A673 (cell line): ENCODE results near the gene C16orf86. TPM values are rescaled to one million over a fixed set of nuclear protein-coding genes. Genes with fewer than 3 reads are reported as not detected.

Source experiments
- BruUV-seq: library from RNA; stranded (reverse); fragments of 400-500 nt; replicated peaks from 2 replicates; lab custom pipeline; 2021; lab: Mats Ljungman, UMichigan
- CTCF ChIA-PET: fragments of 300-600 bp; sonication (Branson Sonifier 250); formaldehyde crosslinking; loops from one replicate; lab custom pipeline; 2022; ENCODE audit warnings: antibody characterized with exemption; lab: Charles Lee
- POLR2A ChIA-PET: fragments of 300-600 bp; sonication (Branson Sonifier 250); formaldehyde crosslinking; loops from one replicate; lab custom pipeline; 2022; ENCODE audit warnings: antibody characterized with exemption; ENCODE audit not compliant: low non-redundant PET; lab: Charles Lee
- DNase-seq: peaks from one replicate; pipeline ENCODE4 v3.0.0-alpha.2; 2015; ENCODE audit warnings: low spot score
- H3K27ac ChIP-seq: fragments of 200-600 bp; sonication (generic); 2 replicates; pipeline ENCODE4 v1.5.1; 2016; ENCODE audit warnings: mixed run types, low read depth, mild to moderate bottlenecking, mixed read lengths, antibody characterized with exemption, low read length; ENCODE audit not compliant: poor library complexity, severe bottlenecking
- H3K27me3 ChIP-seq: fragments of 200-600 bp; sonication (generic); replicated peaks from 2 replicates; pipeline ENCODE4 v1.6.1; 2017; ENCODE audit warnings: mixed run types, low read depth, mild to moderate bottlenecking, mixed read lengths, antibody characterized with exemption, low read length; ENCODE audit not compliant: insufficient read depth, poor library complexity
- H3K36me3 ChIP-seq: fragments of 200-600 bp; sonication (generic); 2 replicates; pipeline ENCODE4 v1.6.1; 2016; ENCODE audit warnings: mixed run types, mild to moderate bottlenecking, mixed read lengths, antibody characterized with exemption, low read length; ENCODE audit not compliant: insufficient read depth, poor library complexity, severe bottlenecking
- H3K4me1 ChIP-seq: fragments of 200-600 bp; sonication (generic); 2 replicates; pipeline ENCODE4 v1.6.1; 2017; ENCODE audit warnings: mixed run types, mild to moderate bottlenecking, mixed read lengths, antibody characterized with exemption, low read length; ENCODE audit not compliant: insufficient read depth, poor library complexity, severe bottlenecking
- H3K4me3 ChIP-seq: fragments of 200-600 bp; sonication (generic); 2 replicates; pipeline ENCODE4 v1.5.1; 2016; ENCODE audit warnings: low read depth, mixed run types, mild to moderate bottlenecking, mixed read lengths, low read length; ENCODE audit not compliant: poor library complexity, severe bottlenecking
- H3K9me3 ChIP-seq: fragments of 200-600 bp; sonication (generic); 2 replicates; pipeline ENCODE4 v1.6.1; 2016; ENCODE audit warnings: mixed run types, low read depth, mild to moderate bottlenecking, mixed read lengths, antibody characterized with exemption, low read length; ENCODE audit not compliant: poor library complexity, severe bottlenecking
- EZH2 ChIP-seq: fragments of 200-600 bp; sonication (generic); IDR thresholded peaks from 2 replicates; pipeline ENCODE4 v1.6.1; 2017; ENCODE audit warnings: borderline replicate concordance, low read depth, mild to moderate bottlenecking, mixed read lengths, antibody characterized with exemption, low read length; ENCODE audit not compliant: poor library complexity, severe bottlenecking
- intact Hi-C: fragments of 100-400 bp; cut with micrococcal nuclease; formaldehyde crosslinking; loops from one replicate; pipeline ENCODE4 v1.10.0; 2022; ENCODE audit not compliant: unreplicated experiment
- total RNA-seq: library from RNA; stranded (reverse); gene quantifications from 2 replicates; pipeline ENCODE4 v1.2.3, GENCODE V29; 2021
- TF ChIP-seq, protein P1 (sequence below): fragments of 300-800, 200-600 bp; sonication (generic); conservative IDR thresholded peaks from 2 replicates; pipeline ENCODE4 v1.5.1; 2017; ENCODE audit warnings: low read depth, mild to moderate bottlenecking, antibody characterized with exemption, low read length, moderate library complexity, mixed read lengths

Gene C16orf86
- total RNA-seq, 1 experiment from 2014 or later = not detected

DNA sequence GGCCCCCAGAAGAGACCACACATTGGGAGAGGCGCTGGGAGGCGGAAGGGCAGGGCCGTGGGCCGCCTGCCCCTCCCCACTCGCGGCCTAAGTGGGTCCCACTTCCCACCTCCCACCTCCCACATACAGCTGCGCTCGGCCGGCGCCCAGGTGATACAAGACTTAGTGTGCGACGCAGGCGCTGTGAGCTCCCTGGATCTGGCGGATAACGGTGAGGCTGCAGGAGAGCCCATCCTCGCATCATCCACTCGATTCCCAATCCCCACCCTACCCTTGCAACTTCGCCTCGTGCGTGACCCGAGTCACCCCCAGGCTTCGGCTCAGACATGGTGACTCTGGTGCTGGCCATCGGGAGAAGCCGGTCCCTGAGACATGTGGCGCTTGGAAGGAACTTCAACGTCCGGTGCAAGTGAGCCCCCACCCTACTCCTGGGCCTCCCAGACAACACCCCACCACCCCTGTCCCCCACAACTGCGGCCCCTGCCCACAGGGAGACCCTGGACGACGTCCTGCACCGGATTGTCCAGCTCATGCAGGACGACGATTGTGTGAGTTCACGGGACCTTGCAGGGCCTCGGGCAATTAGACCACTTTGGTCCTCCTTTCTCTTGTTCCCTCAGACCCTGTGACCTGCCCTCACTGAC, 17.7 kb upstream of the C16orf86 start:
- Histone ChIP-seq H3K9me3 (no peaks in the 10 kb centered on the region), H3K4me1 (no peaks in the 10 kb centered on the region), H3K36me3 (no peaks in the 10 kb centered on the region), H3K27ac (no peak overlapping the region), H3K27me3 (peaks cover 49% of the 10 kb centered on the region), H3K4me3 (no peak overlapping the region)
- TF ChIP-seq, protein P1, sequence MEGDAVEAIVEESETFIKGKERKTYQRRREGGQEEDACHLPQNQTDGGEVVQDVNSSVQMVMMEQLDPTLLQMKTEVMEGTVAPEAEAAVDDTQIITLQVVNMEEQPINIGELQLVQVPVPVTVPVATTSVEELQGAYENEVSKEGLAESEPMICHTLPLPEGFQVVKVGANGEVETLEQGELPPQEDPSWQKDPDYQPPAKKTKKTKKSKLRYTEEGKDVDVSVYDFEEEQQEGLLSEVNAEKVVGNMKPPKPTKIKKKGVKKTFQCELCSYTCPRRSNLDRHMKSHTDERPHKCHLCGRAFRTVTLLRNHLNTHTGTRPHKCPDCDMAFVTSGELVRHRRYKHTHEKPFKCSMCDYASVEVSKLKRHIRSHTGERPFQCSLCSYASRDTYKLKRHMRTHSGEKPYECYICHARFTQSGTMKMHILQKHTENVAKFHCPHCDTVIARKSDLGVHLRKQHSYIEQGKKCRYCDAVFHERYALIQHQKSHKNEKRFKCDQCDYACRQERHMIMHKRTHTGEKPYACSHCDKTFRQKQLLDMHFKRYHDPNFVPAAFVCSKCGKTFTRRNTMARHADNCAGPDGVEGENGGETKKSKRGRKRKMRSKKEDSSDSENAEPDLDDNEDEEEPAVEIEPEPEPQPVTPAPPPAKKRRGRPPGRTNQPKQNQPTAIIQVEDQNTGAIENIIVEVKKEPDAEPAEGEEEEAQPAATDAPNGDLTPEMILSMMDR = no peak
- TF ChIP-seq EZH2 = no peak
- POLR2A ChIA-PET = interaction anchor here (0.6 kb wide), 1 partner anchor 155 kb away, joined by 16 read pairs; no protein-coding TSS in a partner anchor
- CTCF ChIA-PET = no interaction called here
- intact Hi-C loops = no loop called here
- DNase-seq = no peak
- BruUV-seq = no TSS peak

DNA sequence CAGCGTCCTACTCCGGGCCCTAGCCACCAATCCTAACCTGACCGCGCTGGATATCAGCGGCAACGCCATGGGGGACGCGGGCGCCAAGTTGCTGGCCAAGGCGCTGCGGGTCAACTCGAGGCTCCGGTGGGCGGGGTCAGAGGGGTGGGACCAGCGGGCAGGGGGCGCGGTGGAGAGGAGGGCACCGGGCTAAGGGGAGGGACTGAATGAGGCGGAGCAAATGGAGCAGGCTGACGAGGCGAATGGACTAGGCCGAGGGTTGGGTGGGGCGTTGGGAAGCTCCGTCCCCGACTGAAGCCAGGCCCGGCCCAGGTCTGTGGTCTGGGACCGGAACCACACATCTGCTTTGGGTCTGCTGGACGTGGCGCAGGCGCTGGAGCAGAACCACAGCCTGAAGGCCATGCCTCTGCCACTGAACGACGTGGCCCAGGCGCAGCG, 17.1 kb upstream of the C16orf86 start:
- DNase-seq = no peak
- intact Hi-C loops = no loop called here
- H3K9me3 ChIP-seq = no peaks in the 10 kb centered on the region
- H3K36me3 ChIP-seq = no peaks in the 10 kb centered on the region
- no peak for TF ChIP-seq EZH2
- TF ChIP-seq, protein P1 = no peak
- peaks cover 49% of the 10 kb centered on the region for H3K27me3 ChIP-seq
- no TSS peak for BruUV-seq
- ChIA-PET CTCF (no interaction called here), POLR2A (no interaction called here)
- H3K4me1 ChIP-seq = no peaks in the 10 kb centered on the region
- no peak overlapping the region for H3K27ac ChIP-seq
- H3K4me3 ChIP-seq = no peak overlapping the region

DNA sequence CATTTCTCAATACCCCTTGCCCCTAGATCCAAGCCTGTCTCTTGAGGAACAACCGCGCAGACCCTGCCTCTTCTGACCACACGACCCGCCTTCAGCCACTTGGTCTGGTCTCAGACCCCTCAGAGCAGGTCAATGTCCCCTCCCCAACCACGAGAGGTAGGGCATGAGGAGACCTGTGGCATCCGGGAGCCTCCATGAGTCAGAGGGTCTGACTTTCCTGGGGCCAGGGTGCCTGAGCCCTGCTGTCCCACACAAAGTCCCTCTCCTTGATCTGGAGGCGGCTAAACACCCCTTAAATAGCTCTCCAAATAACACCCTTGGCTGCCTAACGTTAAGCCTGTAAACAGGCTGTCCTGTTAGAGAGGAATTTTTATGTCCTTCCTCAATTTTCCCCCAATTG, 16.6 kb upstream of the C16orf86 start:
- CTCF ChIA-PET = no interaction called here
- DNase-seq = no peak
- no peaks in the 10 kb centered on the region for H3K36me3 ChIP-seq
- no peak overlapping the region for H3K4me3 ChIP-seq
- H3K4me1 ChIP-seq = no peaks in the 10 kb centered on the region
- no peak overlapping the region for H3K27ac ChIP-seq
- POLR2A ChIA-PET = no interaction called here
- BruUV-seq = no TSS peak
- no peak for TF ChIP-seq EZH2
- TF ChIP-seq, protein P1 = no peak
- peaks cover 49% of the 10 kb centered on the region for H3K27me3 ChIP-seq
- intact Hi-C loops = no loop called here
- H3K9me3 ChIP-seq = no peaks in the 10 kb centered on the region
